Measurements from ENCODE around the gene SARDH. TPM values are rescaled to one million over a fixed set of nuclear protein-coding genes. Genes with fewer than 3 reads are reported as not detected.
A peak's percentile ranks its signal among the peaks of the same experiment; 100 is the strongest.

Gene SARDH
- total RNA-seq, 1 experiment from 2014 or later, result 5.3 TPM

DNA sequence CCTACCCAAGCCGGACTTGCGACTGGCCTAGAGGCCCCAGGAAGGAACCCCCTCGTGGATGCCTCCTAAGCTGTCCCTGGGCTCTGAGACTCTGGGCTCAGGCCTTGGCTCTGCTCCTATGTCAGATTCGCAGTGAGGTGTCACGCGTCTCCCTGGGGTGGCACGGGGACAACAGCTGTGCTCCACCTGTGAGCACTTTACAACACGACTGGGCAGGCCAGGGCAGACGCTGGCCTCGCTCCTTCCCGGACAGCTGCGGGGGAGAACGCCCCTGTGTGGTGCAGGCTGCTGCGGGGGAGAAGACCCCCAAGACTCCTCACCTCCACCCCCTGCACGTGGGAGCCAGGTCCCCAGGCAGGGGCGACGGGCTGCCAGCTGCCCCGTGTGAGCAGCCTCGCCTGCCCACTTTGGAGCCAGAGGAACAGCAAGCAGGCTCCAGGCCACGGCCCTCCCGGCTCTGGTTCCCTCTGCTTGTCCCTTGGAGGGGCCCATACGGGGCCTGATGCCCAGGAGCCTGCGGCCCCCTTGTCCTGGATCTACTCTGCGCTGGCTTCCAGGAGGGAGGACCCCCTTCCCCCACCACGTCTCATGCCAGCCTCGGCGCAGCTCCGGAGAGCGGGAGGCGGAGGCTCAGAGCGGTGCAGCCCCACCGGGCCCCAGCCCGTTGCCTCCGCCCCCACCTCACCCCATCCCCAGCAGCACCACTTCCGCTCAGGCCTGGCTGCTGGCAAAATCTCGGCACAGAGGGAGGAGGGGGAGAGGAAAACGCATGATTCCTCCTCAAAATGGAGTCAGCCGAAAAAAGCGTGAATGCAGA lies 36.0 kb downstream of the SARDH start:
- H3K9ac ChIP-seq (ENCODE audit: extremely low read depth, insufficient read length, low read length), result no peak overlapping the region
- H3K79me1 ChIP-seq (ENCODE audit: insufficient read depth, low read depth, low read length, poor library complexity, severe bottlenecking), result no peaks in the 10 kb centered on the region
- no peak overlapping the region for H3K27ac ChIP-seq (ENCODE audit: insufficient read length, low read depth, low read length)
- no peak overlapping the region for H2BK15ac ChIP-seq (ENCODE audit: low read depth, low read length)
- Mint-ChIP-seq H3K4me3 (peak overlapping the region in 1 of 2 experiments; percentile 55; a peak in 1 of 5 replicates), H3K27ac (no peak overlapping the region), H3K4me1 (peaks cover 0 to 16% of the 10 kb centered on the region in 2 experiments), H3K27me3 (ENCODE audit: low read depth) (no peaks in the 10 kb centered on the region), H3K9me3 (no peaks in the 10 kb centered on the region), H3K36me3 (ENCODE audit: insufficient read depth in 1 of 3, low read depth in 3 of 3) (peaks cover 0 to 2% (median 0%) of the 10 kb centered on the region in 3 experiments; a peak in 1 of 7 replicates)
- H3K56ac ChIP-seq (ENCODE audit: insufficient read length, low read depth, low read length), result no peak overlapping the region
- no peak overlapping the region for H4K91ac ChIP-seq (ENCODE audit: insufficient read length, low read depth, low read length)
- no peaks in the 10 kb centered on the region for H3K23me2 ChIP-seq (ENCODE audit: insufficient read length, low read depth, low read length, poor library complexity, severe bottlenecking)
- no peak overlapping the region for H2AFZ ChIP-seq (ENCODE audit: low read length)
- H4K20me1 ChIP-seq (ENCODE audit: control insufficient read depth, insufficient read depth, insufficient read length), result no peaks in the 10 kb centered on the region
- H3K27me3 ChIP-seq (ENCODE audit: insufficient read depth, low read length), result no peaks in the 10 kb centered on the region
- no peak overlapping the region for H2BK120ac ChIP-seq (ENCODE audit: low read depth, low read length, poor library complexity, severe bottlenecking)
- no peak overlapping the region for H4K5ac ChIP-seq (ENCODE audit: insufficient read length, low read depth, low read length)
- H3K4me2 ChIP-seq (ENCODE audit: insufficient read depth, insufficient read length, low read length), result no peak overlapping the region
- H2AK5ac ChIP-seq (ENCODE audit: insufficient read length, low read length), result no peak overlapping the region
- no peak overlapping the region; the same call in none of the 2 replicates for H3K14ac ChIP-seq (ENCODE audit: insufficient read depth, low read length)
- H4K8ac ChIP-seq (replicated peaks; ENCODE audit: insufficient read length, low read depth, low read length), result no peak overlapping the region
- DNase-seq, result no peak
- H3K9me3 ChIP-seq (ENCODE audit: control insufficient read depth, low read depth, low read length), result no peaks in the 10 kb centered on the region
- no peaks in the 10 kb centered on the region for H3K4me1 ChIP-seq (ENCODE audit: insufficient read depth, low read length)
- H2BK20ac ChIP-seq (ENCODE audit: low read depth, low read length, poor library complexity, severe bottlenecking), result no peak overlapping the region
- no peaks in the 10 kb centered on the region for H3K79me2 ChIP-seq (ENCODE audit: insufficient read depth, low read length)
- H3K4ac ChIP-seq (ENCODE audit: low read depth, low read length), result no peak overlapping the region
- no peak overlapping the region for H2BK5ac ChIP-seq (ENCODE audit: insufficient read length, low read length)
- no peak overlapping the region for H3K23ac ChIP-seq (ENCODE audit: insufficient read length, low read depth, low read length)
- H3T11ph ChIP-seq (ENCODE audit: low read length), result no peak overlapping the region
- no peak overlapping the region for H3K18ac ChIP-seq (ENCODE audit: insufficient read length, low read depth, low read length)
- TF ChIP-seq CTCF (conservative IDR thresholded peaks at IDR 0.05), result no peak
- no CpG with 5 or more reads among the region's 39 CpGs for WGBS (ENCODE audit: extremely low coverage, insufficient read length, low lambda C conversion rate)
- H2BK12ac ChIP-seq (ENCODE audit: insufficient read length, low read depth, low read length), result no peak overlapping the region

Data from H9 (cell line).